Uterus (tissue), 2 donors: ENCODE results near the gene DCLK2.

Experiments used
- POLR2A ChIP-seq, 2 donors: fragments of 450-650 bp; IDR thresholded peaks; one replicate each; pipeline ENCODE4 v1.6.1; 2016; ENCODE audit warnings: antibody characterized with exemption in 2 of 2, mild to moderate bottlenecking in 1 of 2, moderate library complexity in 1 of 2
- TF ChIP-seq, protein P1 (sequence below), 4 experiments: fragments of 200-600 bp in 2 of 4; fragments of 450-650 bp in 2 of 4; sonication (generic) in 2 of 4; IDR thresholded peaks; one replicate each; pipeline ENCODE4 v1.5.1; 2016 to 2019; ENCODE audit warnings: antibody characterized with exemption in 4 of 4, mild to moderate bottlenecking in 2 of 4, moderate library complexity in 1 of 4

GRCh38 chr4:150067859-150068258 lies 10.4 kb upstream of the DCLK2 start:
- TF ChIP-seq, protein P1, sequence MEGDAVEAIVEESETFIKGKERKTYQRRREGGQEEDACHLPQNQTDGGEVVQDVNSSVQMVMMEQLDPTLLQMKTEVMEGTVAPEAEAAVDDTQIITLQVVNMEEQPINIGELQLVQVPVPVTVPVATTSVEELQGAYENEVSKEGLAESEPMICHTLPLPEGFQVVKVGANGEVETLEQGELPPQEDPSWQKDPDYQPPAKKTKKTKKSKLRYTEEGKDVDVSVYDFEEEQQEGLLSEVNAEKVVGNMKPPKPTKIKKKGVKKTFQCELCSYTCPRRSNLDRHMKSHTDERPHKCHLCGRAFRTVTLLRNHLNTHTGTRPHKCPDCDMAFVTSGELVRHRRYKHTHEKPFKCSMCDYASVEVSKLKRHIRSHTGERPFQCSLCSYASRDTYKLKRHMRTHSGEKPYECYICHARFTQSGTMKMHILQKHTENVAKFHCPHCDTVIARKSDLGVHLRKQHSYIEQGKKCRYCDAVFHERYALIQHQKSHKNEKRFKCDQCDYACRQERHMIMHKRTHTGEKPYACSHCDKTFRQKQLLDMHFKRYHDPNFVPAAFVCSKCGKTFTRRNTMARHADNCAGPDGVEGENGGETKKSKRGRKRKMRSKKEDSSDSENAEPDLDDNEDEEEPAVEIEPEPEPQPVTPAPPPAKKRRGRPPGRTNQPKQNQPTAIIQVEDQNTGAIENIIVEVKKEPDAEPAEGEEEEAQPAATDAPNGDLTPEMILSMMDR (IDR thresholded peaks at IDR 0.05): no peak
- no peak for TF ChIP-seq POLR2A (IDR thresholded peaks at IDR 0.05)
